H9 (cell line): ENCODE measurements around the gene PTPN2. TPM values are rescaled to one million over a fixed set of nuclear protein-coding genes. Genes with fewer than 3 reads are reported as not detected.
A peak's percentile ranks its signal among the peaks of the same experiment; 100 is the strongest.

Experiments
- DNase-seq: peaks from one replicate; pipeline ENCODE4 v3.0.0-alpha.2; 2017
- H2AFZ ChIP-seq: one replicate; pipeline ENCODE4 v1.6.1; 2013; ENCODE audit warnings: mild to moderate bottlenecking, low read length, control low read depth, moderate library complexity
- H2AK5ac ChIP-seq: 2 replicates; pipeline ENCODE4 v1.6.1; 2013; ENCODE audit warnings: low read length, control low read depth, mixed read lengths; ENCODE audit not compliant: insufficient read length
- H2BK120ac ChIP-seq: one replicate; pipeline ENCODE4 v1.6.1; 2013; ENCODE audit warnings: low read depth, mild to moderate bottlenecking, low read length, control low read depth, inconsistent platforms; ENCODE audit not compliant: poor library complexity, severe bottlenecking
- H2BK12ac ChIP-seq: 2 replicates; pipeline ENCODE4 v1.6.1; 2013; ENCODE audit warnings: low read length, control low read depth, mixed read lengths, low read depth; ENCODE audit not compliant: insufficient read length
- H2BK15ac ChIP-seq: 2 replicates; pipeline ENCODE4 v1.6.1; 2013; ENCODE audit warnings: low read depth, low read length, control low read depth
- H2BK20ac ChIP-seq: one replicate; pipeline ENCODE4 v1.6.1; 2013; ENCODE audit warnings: low read depth, mild to moderate bottlenecking, low read length, control low read depth, inconsistent platforms; ENCODE audit not compliant: poor library complexity, severe bottlenecking
- H2BK5ac ChIP-seq: 2 replicates; pipeline ENCODE4 v1.6.1; 2013; ENCODE audit warnings: low read length, control low read depth, mixed read lengths; ENCODE audit not compliant: insufficient read length
- H3K14ac ChIP-seq: 2 replicates; pipeline ENCODE4 v1.6.1; 2013; ENCODE audit warnings: low read length, control low read depth; ENCODE audit not compliant: insufficient read depth
- H3K18ac ChIP-seq: 2 replicates; pipeline ENCODE4 v1.6.1; 2013; ENCODE audit warnings: low read depth, mild to moderate bottlenecking, mixed read lengths, low read length, control low read depth; ENCODE audit not compliant: insufficient read length
- H3K23ac ChIP-seq: 2 replicates; pipeline ENCODE4 v1.6.1; 2013; ENCODE audit warnings: low read length, control low read depth, mixed read lengths, low read depth; ENCODE audit not compliant: insufficient read length
- H3K23me2 ChIP-seq: 2 replicates; pipeline ENCODE4 v1.6.1; 2013; ENCODE audit warnings: low read depth, mild to moderate bottlenecking, mixed read lengths, low read length, control low read depth; ENCODE audit not compliant: insufficient read length, poor library complexity, severe bottlenecking
- H3K27ac ChIP-seq: 2 replicates; pipeline ENCODE4 v1.5.1; 2013; ENCODE audit warnings: low read length, control low read depth, mixed read lengths, low read depth; ENCODE audit not compliant: insufficient read length
- H3K27me3 ChIP-seq: 2 replicates; pipeline ENCODE4 v1.6.1; 2013; ENCODE audit warnings: low read length, control low read depth, inconsistent platforms; ENCODE audit not compliant: insufficient read depth
- H3K4ac ChIP-seq: 2 replicates; pipeline ENCODE4 v1.6.1; 2013; ENCODE audit warnings: low read depth, mild to moderate bottlenecking, control low read depth, inconsistent platforms, low read length, moderate library complexity
- H3K4me1 ChIP-seq: 2 replicates; pipeline ENCODE4 v1.6.1; 2013; ENCODE audit warnings: low read length, control low read depth, inconsistent platforms; ENCODE audit not compliant: insufficient read depth
- H3K4me2 ChIP-seq: 2 replicates; pipeline ENCODE4 v1.6.1; 2013; ENCODE audit warnings: low read length, control low read depth, mixed read lengths; ENCODE audit not compliant: insufficient read length, insufficient read depth
- H3K56ac ChIP-seq: 2 replicates; pipeline ENCODE4 v1.6.1; 2013; ENCODE audit warnings: low read depth, mild to moderate bottlenecking, mixed read lengths, low read length, control low read depth; ENCODE audit not compliant: insufficient read length
- H3K79me1 ChIP-seq: 2 replicates; pipeline ENCODE4 v1.6.1; 2013; ENCODE audit warnings: low read depth, mild to moderate bottlenecking, moderate library complexity, low read length, control low read depth, inconsistent platforms; ENCODE audit not compliant: insufficient read depth, poor library complexity, severe bottlenecking
- H3K79me2 ChIP-seq: 2 replicates; pipeline ENCODE4 v1.6.1; 2013; ENCODE audit warnings: low read length, control low read depth, inconsistent platforms; ENCODE audit not compliant: insufficient read depth
- H3K9ac ChIP-seq: 2 replicates; pipeline ENCODE4 v1.6.1; 2013; ENCODE audit warnings: low read length, control low read depth, mixed read lengths; ENCODE audit not compliant: insufficient read length; ENCODE audit errors: extremely low read depth
- H3K9me3 ChIP-seq: one replicate; pipeline ENCODE4 v1.6.1; 2013; ENCODE audit warnings: low read depth, low read length, inconsistent platforms; ENCODE audit not compliant: control insufficient read depth
- H3T11ph ChIP-seq: one replicate; pipeline ENCODE4 v1.6.1; 2013; ENCODE audit warnings: mild to moderate bottlenecking, low read length, control low read depth, inconsistent platforms
- H4K20me1 ChIP-seq: one replicate; pipeline ENCODE4 v1.6.1; 2013; ENCODE audit not compliant: control insufficient read depth, insufficient read length, insufficient read depth
- H4K5ac ChIP-seq: 2 replicates; pipeline ENCODE4 v1.6.1; 2013; ENCODE audit warnings: low read depth, mild to moderate bottlenecking, mixed read lengths, low read length, control low read depth; ENCODE audit not compliant: insufficient read length
- H4K8ac ChIP-seq: replicated peaks from 2 replicates; pipeline ENCODE4 v1.6.1; 2013; ENCODE audit warnings: low read length, control low read depth, mixed read lengths, low read depth; ENCODE audit not compliant: insufficient read length
- H4K91ac ChIP-seq: 2 replicates; pipeline ENCODE4 v1.6.1; 2013; ENCODE audit warnings: low read depth, mild to moderate bottlenecking, moderate library complexity, mixed read lengths, low read length, control low read depth; ENCODE audit not compliant: insufficient read length
- H3K27ac Mint-ChIP-seq, 3 experiments: 2 replicates in 2 of 3; 3 replicates in 1 of 3; pipeline ENCODE4 v1.8.0; 2020 to 2021; ENCODE audit warnings: mixed read lengths in 3 of 3, mild to moderate bottlenecking in 1 of 3, moderate library complexity in 1 of 3
- H3K27me3 Mint-ChIP-seq: 2 replicates; pipeline ENCODE4 v1.8.0; 2021; ENCODE audit warnings: low read depth, mild to moderate bottlenecking, moderate library complexity, mixed read lengths
- H3K36me3 Mint-ChIP-seq, 3 experiments: 2 replicates in 2 of 3; 3 replicates in 1 of 3; pipeline ENCODE4 v1.8.0; 2020 to 2021; ENCODE audit warnings: low read depth in 3 of 3, mixed read lengths in 3 of 3; ENCODE audit not compliant: insufficient read depth in 1 of 3
- H3K4me1 Mint-ChIP-seq, 2 experiments: 2 replicates each; pipeline ENCODE4 v1.8.0; 2020; ENCODE audit warnings: mixed read lengths in 2 of 2
- H3K4me3 Mint-ChIP-seq, 2 experiments: 2 replicates in 1 of 2; 3 replicates in 1 of 2; pipeline ENCODE4 v1.8.0; 2020 to 2021; ENCODE audit warnings: mild to moderate bottlenecking in 2 of 2, mixed read lengths in 2 of 2, moderate library complexity in 1 of 2
- H3K9me3 Mint-ChIP-seq, 2 experiments: 2 replicates in 1 of 2; 3 replicates in 1 of 2; pipeline ENCODE4 v1.8.0; 2020; ENCODE audit warnings: mild to moderate bottlenecking in 2 of 2, mixed read lengths in 2 of 2, moderate library complexity in 1 of 2
- CTCF ChIP-seq: fragments of 200-600 bp; sonication (generic); conservative IDR thresholded peaks from 3 replicates; pipeline ENCODE4 v1.8.0; 2021; ENCODE audit warnings: antibody characterized with exemption, mild to moderate bottlenecking
- total RNA-seq: library from RNA; stranded (reverse); gene quantifications from 2 replicates; pipeline ENCODE4 v1.2.1, GENCODE V29; 2021

Gene PTPN2
- total RNA-seq, 1 experiment from 2014 or later: 48.7 TPM

GRCh38 chr18:12933327-12933726 lies 49.3 kb upstream of the PTPN2 start:
- Histone ChIP-seq H4K8ac (no peak overlapping the region), H3K79me2 (no peaks in the 10 kb centered on the region), H3K4ac (no peak overlapping the region), H3K27ac (no peak overlapping the region), H3K14ac (no peak overlapping the region), H3K18ac (no peak overlapping the region), H3K23ac (no peak overlapping the region), H2BK120ac (no peak overlapping the region), H3K27me3 (no peaks in the 10 kb centered on the region), H3K9ac (no peak overlapping the region), H3K4me2 (no peak overlapping the region), H2BK15ac (no peak overlapping the region), H3K4me1 (no peaks in the 10 kb centered on the region), H3K23me2 (no peaks in the 10 kb centered on the region), H2BK12ac (no peak overlapping the region), H3K79me1 (no peaks in the 10 kb centered on the region), H4K20me1 (no peaks in the 10 kb centered on the region), H2BK20ac (no peak overlapping the region), H2AFZ (no peak overlapping the region), H3K56ac (no peak overlapping the region), H4K5ac (no peak overlapping the region), H3K9me3 (no peaks in the 10 kb centered on the region), H4K91ac (no peak overlapping the region), H3T11ph (no peak overlapping the region), H2BK5ac (no peak overlapping the region), H2AK5ac (no peak overlapping the region)
- Mint-ChIP-seq H3K4me1 (peaks cover 7 to 13% of the 10 kb centered on the region in 2 experiments), H3K27ac (peak overlapping the region in 1 of 3 experiments; percentile 39; a peak in 2 of 7 replicates), H3K4me3 (no peak overlapping the region), H3K27me3 (no peaks in the 10 kb centered on the region), H3K36me3 (no peaks in the 10 kb centered on the region), H3K9me3 (no peaks in the 10 kb centered on the region; a peak in 1 of 5 replicates)
- TF ChIP-seq CTCF: no peak
- no peak for DNase-seq
